Ectodermal cell (in vitro differentiated cells): ENCODE results near the gene DYNLT4.

Experiments used
- H3K27ac ChIP-seq: 2 replicates; pipeline ENCODE4 v1.7.0; 2013; ENCODE audit warnings: mild to moderate bottlenecking, low read depth, low read length; ENCODE audit not compliant: insufficient read depth, poor library complexity, severe bottlenecking
- H3K27me3 ChIP-seq: 2 replicates; pipeline ENCODE4 v1.7.0; 2013; ENCODE audit warnings: mild to moderate bottlenecking, low read length; ENCODE audit not compliant: insufficient read depth, control insufficient read depth, poor library complexity, severe bottlenecking
- H3K36me3 ChIP-seq: one replicate; pipeline ENCODE4 v1.7.0; 2013; ENCODE audit warnings: low read length; ENCODE audit not compliant: control insufficient read depth, insufficient read depth
- H3K4me1 ChIP-seq: one replicate; pipeline ENCODE4 v1.7.0; 2013; ENCODE audit warnings: low read length; ENCODE audit not compliant: control insufficient read depth, insufficient read depth
- H3K4me3 ChIP-seq: 2 replicates; pipeline ENCODE4 v1.7.0; 2013; ENCODE audit warnings: low read depth, low read length, control low read depth; ENCODE audit not compliant: insufficient read depth
- H3K9me3 ChIP-seq: 2 replicates; pipeline ENCODE4 v1.7.0; 2013; ENCODE audit warnings: mild to moderate bottlenecking, low read length, moderate library complexity; ENCODE audit not compliant: control insufficient read depth
- WGBS, 2 experiments: methylation state at CpG; one replicate each; pipeline ENCODE4 v1.1.7; 2013; ENCODE audit warnings: missing lambda C conversion rate in 2 of 2; 5-methylcytosine and 5-hydroxymethylcytosine counted together

The DYNLT4 gene

GRCh38 chr1:44810101-44810761, 3.1 kb upstream of the DYNLT4 start:
- Histone ChIP-seq H3K36me3 (peaks cover 7% of the 10 kb centered on the region), H3K27me3 (no peaks in the 10 kb centered on the region), H3K27ac (no peak overlapping the region), H3K4me1 (peaks cover 42% of the 10 kb centered on the region), H3K9me3 (no peaks in the 10 kb centered on the region), H3K4me3 (no peak overlapping the region)
- 91 to 94% methylated on average over 12 of the region's 12 CpGs for WGBS, 2 experiments

GRCh38 chr1:44808938-44809917, 2.1 kb upstream of the DYNLT4 start:
- H3K27me3 ChIP-seq: no peaks in the 10 kb centered on the region
- peaks cover 42% of the 10 kb centered on the region for H3K4me1 ChIP-seq
- peaks cover 7% of the 10 kb centered on the region for H3K36me3 ChIP-seq
- WGBS, 2 experiments: 66 to 74% methylated on average over 6 of the region's 6 CpGs
- H3K27ac ChIP-seq: peak overlapping the region; percentile 99
- no peaks in the 10 kb centered on the region for H3K9me3 ChIP-seq
- H3K4me3 ChIP-seq: peak overlapping the region; percentile 11

GRCh38 chr1:44808063-44808937, 1.1 kb upstream of the DYNLT4 start, which contains the start of gene BTBD19:
Gene BTBD19 (plus strand): TSS chr1:44808523. CDS start chr1:44808821, 298 bp downstream.
- 33 to 34% methylated on average over 23 of the region's 23 CpGs for WGBS, 2 experiments
- Histone ChIP-seq H3K4me3 (peak within 1 kb of the TSS; percentile 11), H3K27me3 (no peaks in the 10 kb centered on the region), H3K27ac (peak within 1 kb of the TSS; percentile 99), H3K36me3 (peaks cover 14% of the 10 kb centered on the region), H3K4me1 (peaks cover 45% of the 10 kb centered on the region), H3K9me3 (no peaks in the 10 kb centered on the region)

GRCh38 chr1:44807364-44808062, 362 bp upstream of the DYNLT4 start:
- H3K9me3 ChIP-seq: no peaks in the 10 kb centered on the region
- H3K27ac ChIP-seq: peak overlapping the region; percentile 99
- peaks cover 14% of the 10 kb centered on the region for H3K36me3 ChIP-seq
- H3K27me3 ChIP-seq: no peaks in the 10 kb centered on the region
- peaks cover 47% of the 10 kb centered on the region for H3K4me1 ChIP-seq
- peak overlapping the region; percentile 7 for H3K4me3 ChIP-seq
- 53 to 57% methylated on average over 16 of the region's 16 CpGs for WGBS, 2 experiments

GRCh38 chr1:44806025-44806703, 987 bp downstream of the DYNLT4 start:
- Histone ChIP-seq H3K27me3 (peaks cover under 1% of the 10 kb centered on the region), H3K9me3 (no peaks in the 10 kb centered on the region), H3K36me3 (peaks cover 14% of the 10 kb centered on the region), H3K4me1 (peaks cover 59% of the 10 kb centered on the region), H3K4me3 (no peak overlapping the region), H3K27ac (no peak overlapping the region)
- WGBS, 2 experiments: 96 to 97% methylated on average over 70 of the region's 70 CpGs

GRCh38 chr1:44805311-44806024, 1.7 kb downstream of the DYNLT4 start:
- no peaks in the 10 kb centered on the region for H3K9me3 ChIP-seq
- H3K36me3 ChIP-seq: peaks cover 14% of the 10 kb centered on the region
- peaks cover 8% of the 10 kb centered on the region for H3K27me3 ChIP-seq
- peaks cover 59% of the 10 kb centered on the region for H3K4me1 ChIP-seq
- H3K4me3 ChIP-seq: no peak overlapping the region
- 95% methylated on average over 20 of the region's 20 CpGs for WGBS, 2 experiments
- H3K27ac ChIP-seq: no peak overlapping the region

- Histone ChIP-seq H3K4me1 (peaks cover 44% of the 10 kb centered on the region), H3K4me3 (no peak overlapping the region), H3K36me3 (peaks cover 14% of the 10 kb centered on the region), H3K27ac (no peak overlapping the region), H3K9me3 (no peaks in the 10 kb centered on the region), H3K27me3 (peaks cover 10% of the 10 kb centered on the region)
- WGBS, 2 experiments: 94 to 95% methylated on average over 13 of the region's 13 CpGs
Observed at GRCh38 chr1:44803312-44804095, 3.6 kb downstream of the DYNLT4 start.

GRCh38 chr1:44803062-44803311, 4.2 kb downstream of the DYNLT4 start:
- H3K27me3 ChIP-seq: peaks cover 10% of the 10 kb centered on the region
- H3K27ac ChIP-seq: no peak overlapping the region
- no peak overlapping the region for H3K4me3 ChIP-seq
- 92% methylated on average over 9 of the region's 9 CpGs for WGBS, 2 experiments
- no peaks in the 10 kb centered on the region for H3K9me3 ChIP-seq
- H3K4me1 ChIP-seq: peaks cover 39% of the 10 kb centered on the region
- H3K36me3 ChIP-seq: peaks cover 14% of the 10 kb centered on the region
